Glutamatergic neuron (in vitro differentiated cells): ENCODE results near the gene CYBC1. TPM values are rescaled to one million over a fixed set of nuclear protein-coding genes. Genes with fewer than 3 reads are reported as not detected.

Experiments
- DNase-seq: peaks from one replicate; pipeline ENCODE4 v3.0.0; 2022
- H3K27ac Mint-ChIP-seq: one replicate; pipeline ENCODE4 v1.8.0; 2020; ENCODE audit warnings: mild to moderate bottlenecking, mixed read lengths, inconsistent platforms; ENCODE audit not compliant: unreplicated experiment
- H3K27me3 Mint-ChIP-seq: one replicate; pipeline ENCODE4 v1.8.0; 2020; ENCODE audit warnings: mild to moderate bottlenecking, moderate library complexity, mixed read lengths, inconsistent platforms; ENCODE audit not compliant: unreplicated experiment
- H3K36me3 Mint-ChIP-seq: one replicate; pipeline ENCODE4 v1.8.0; 2020; ENCODE audit warnings: mild to moderate bottlenecking, mixed read lengths, inconsistent platforms; ENCODE audit not compliant: unreplicated experiment
- H3K4me1 Mint-ChIP-seq: one replicate; pipeline ENCODE4 v1.8.0; 2020; ENCODE audit warnings: mild to moderate bottlenecking, low read depth, mixed read lengths, inconsistent platforms; ENCODE audit not compliant: unreplicated experiment
- H3K4me3 Mint-ChIP-seq: one replicate; pipeline ENCODE4 v1.8.0; 2020; ENCODE audit warnings: mild to moderate bottlenecking, mixed read lengths, inconsistent platforms; ENCODE audit not compliant: unreplicated experiment
- H3K9me3 Mint-ChIP-seq: one replicate; pipeline ENCODE4 v1.8.0; 2020; ENCODE audit warnings: mild to moderate bottlenecking, moderate library complexity, mixed read lengths, inconsistent platforms; ENCODE audit not compliant: unreplicated experiment
- CTCF ChIP-seq: fragments of 200-600 bp; sonication (generic); IDR thresholded peaks from one replicate; pipeline ENCODE4 v1.5.0; 2021; ENCODE audit not compliant: partially characterized antibody, unreplicated experiment
- total RNA-seq: library from RNA; stranded (reverse); fragmentation: NEBNext Ultra II Directional; extraction: Animal tissue kit (Norgen Biotek cat#: 25700); gene quantifications from one replicate; pipeline ENCODE4 v1.2.1, GENCODE V29; 2021; ENCODE audit not compliant: unreplicated experiment

The CYBC1 gene
- total RNA-seq, 1 donor from 2014 or later, result 134 TPM

GRCh38 chr17:82444284-82444893, 6.2 kb downstream of the CYBC1 start:
- DNase-seq, result no peak
- Mint-ChIP-seq H3K27me3 (peaks cover 5% of the 10 kb centered on the region), H3K4me3 (no peak overlapping the region), H3K9me3 (peaks cover 3% of the 10 kb centered on the region), H3K4me1 (peaks cover 7% of the 10 kb centered on the region), H3K27ac (no peak overlapping the region), H3K36me3 (no peaks in the 10 kb centered on the region)
- no peak for TF ChIP-seq CTCF

GRCh38 chr17:82443465-82444283, 6.9 kb downstream of the CYBC1 start:
- no peak overlapping the region for H3K27ac Mint-ChIP-seq
- H3K27me3 Mint-ChIP-seq, result peaks cover 5% of the 10 kb centered on the region
- no peaks in the 10 kb centered on the region for H3K36me3 Mint-ChIP-seq

GRCh38 chr17:82442643-82443464, 7.7 kb downstream of the CYBC1 start:
- Mint-ChIP-seq H3K9me3 (peaks cover 4% of the 10 kb centered on the region), H3K27me3 (peaks cover 5% of the 10 kb centered on the region), H3K4me3 (no peak overlapping the region), H3K4me1 (peaks cover 7% of the 10 kb centered on the region), H3K27ac (no peak overlapping the region), H3K36me3 (no peaks in the 10 kb centered on the region)
- no peak for DNase-seq
- TF ChIP-seq CTCF, result no peak

More at GRCh38 chr17:82443465-82444283, 6.9 kb downstream of the CYBC1 start:
- no peak for DNase-seq
- peaks cover 7% of the 10 kb centered on the region for H3K4me1 Mint-ChIP-seq
- no peak for TF ChIP-seq CTCF
- H3K4me3 Mint-ChIP-seq, result no peak overlapping the region
- H3K9me3 Mint-ChIP-seq, result peaks cover 3% of the 10 kb centered on the region

GRCh38 chr17:82441691-82442487, 8.7 kb downstream of the CYBC1 start:
- Mint-ChIP-seq H3K4me1 (peaks cover 7% of the 10 kb centered on the region), H3K36me3 (no peaks in the 10 kb centered on the region), H3K27ac (no peak overlapping the region), H3K9me3 (peaks cover 8% of the 10 kb centered on the region), H3K4me3 (no peak overlapping the region), H3K27me3 (peaks cover under 1% of the 10 kb centered on the region)
- no peak for DNase-seq
- TF ChIP-seq CTCF, result no peak
